Transverse colon (tissue), 4 donors: Measurements from ENCODE around the gene ITGA1. TPM values are rescaled to one million over a fixed set of nuclear protein-coding genes. Genes with fewer than 3 reads are reported as not detected.
A peak's percentile ranks its signal among the peaks of the same experiment; 100 is the strongest.

ENCODE experiments used
- DNase-seq: peaks from one replicate; pipeline ENCODE4 v3.0.0-alpha.2; 2019
- H3K27ac ChIP-seq, 4 donors: fragments of 200-600 bp; sonication (generic); 2 replicates each; pipeline ENCODE4 v1.5.1; 2016 to 2018; ENCODE audit warnings: inconsistent platforms in 4 of 4
- H3K27me3 ChIP-seq: fragments of 200-600 bp; sonication (generic); 2 replicates; pipeline ENCODE4 v1.5.1; 2017; ENCODE audit warnings: inconsistent platforms
- H3K36me3 ChIP-seq, 4 donors: fragments of 200-600 bp; sonication (generic); 2 replicates each; pipeline ENCODE4 v1.5.1; 2017 to 2019; ENCODE audit warnings: inconsistent platforms in 4 of 4
- H3K4me1 ChIP-seq, 4 donors: fragments of 200-600 bp; sonication (generic); 2 replicates each; pipeline ENCODE4 v1.5.1; 2017 to 2020; ENCODE audit warnings: inconsistent platforms in 4 of 4
- H3K4me3 ChIP-seq, 4 donors: fragments of 200-600 bp; sonication (generic); 1 replicate in 1 of 4; 2 replicates in 3 of 4; pipeline versions ENCODE4 v1.5.1 to v1.6.1; 2017 to 2019; ENCODE audit warnings: inconsistent platforms in 4 of 4
- H3K9me3 ChIP-seq, 2 donors: fragments of 200-600 bp; sonication (generic); 2 replicates each; pipeline ENCODE4 v1.5.1; 2017 to 2019; ENCODE audit warnings: inconsistent platforms in 2 of 2
- CTCF ChIP-seq, 5 experiments: fragments of 200-600 bp in 3 of 5; fragments of 450-650 bp in 2 of 5; sonication (generic) in 3 of 5; IDR thresholded peaks; 1 replicate in 2 of 5; 2 replicates in 3 of 5; pipeline ENCODE4 v1.5.1; 2016 to 2017; ENCODE audit warnings: antibody characterized with exemption in 5 of 5, inconsistent platforms in 3 of 5, mild to moderate bottlenecking in 2 of 5, moderate library complexity in 1 of 5
- EP300 ChIP-seq: sonication (generic); formaldehyde crosslinking; IDR thresholded peaks from one replicate; pipeline ENCODE4 v1.6.1; 2017; ENCODE audit warnings: antibody characterized with exemption, low read depth
- POLR2A ChIP-seq: fragments of 450-650 bp; IDR thresholded peaks from one replicate; pipeline ENCODE4 v1.6.1; 2016; ENCODE audit warnings: antibody characterized with exemption, mild to moderate bottlenecking, moderate library complexity
- POLR2AphosphoS5 ChIP-seq, 3 donors: sonication (generic); formaldehyde crosslinking; IDR thresholded peaks; one replicate each; pipeline ENCODE4 v1.6.1; 2016; ENCODE audit warnings: antibody characterized with exemption in 3 of 3
- WGBS, 2 donors: methylation state at CpG; one replicate each; pipeline ENCODE4 v1.1.5; 2018; ENCODE audit warnings: low coverage in 1 of 2; 5-methylcytosine and 5-hydroxymethylcytosine counted together
- in situ Hi-C, 4 donors: fragments of 200-750 bp; cut with MboI; loops; one replicate each; pipeline versions ENCODE4 v1.15.0 to v1.15.1; 2017; ENCODE audit warnings: low sequenced_read_pairs in 3 of 4, low pct_ligation_motif_present in 1 of 4, low pct_unique_long_range_greater_than_20kb in 1 of 4
- intact Hi-C: fragments of 100-400 bp; cut with DNase I; formaldehyde crosslinking; loops from one replicate; pipeline ENCODE4 v1.15.1; 2023; ENCODE audit warnings: low total_unique reads
- total RNA-seq, 4 donors: library from RNA; depleted of rRNA; stranded (reverse); fragments of >200 nt; gene quantifications; one replicate each; pipeline ENCODE4 v1.1.0, GENCODE V29; 2016

The ITGA1 gene
- total RNA-seq, 4 donors from 2014 or later, result 42.6 to 83.2 (median 48.0) TPM

GRCh38 chr5:52989025-52989780, 201.5 kb downstream of the ITGA1 start, which contains the start of gene ITGA2:
Gene ITGA2 (plus strand): TSS chr5:52989352. CDS start chr5:52989469, 117 bp downstream.
- no peaks in the 10 kb centered on the region for H3K36me3 ChIP-seq
- TF ChIP-seq POLR2A (peak; percentile 49), POLR2AphosphoS5 (IDR thresholded peaks at IDR 0.05) (peak in 2 of 3 donors; percentile 20 to 33), CTCF (IDR thresholded peaks at IDR 0.05) (no peak)
- peak within 1 kb of the TSS; percentile 58 to 79 (median 73) for H3K27ac ChIP-seq
- no peaks in the 10 kb centered on the region for H3K27me3 ChIP-seq
- in situ Hi-C loops, result no loop called here
- peak within 1 kb of the TSS; percentile 36 to 70 (median 50) for H3K4me3 ChIP-seq
- H3K9me3 ChIP-seq, result no peaks in the 10 kb centered on the region
- 0% methylated on average over 37 of the region's 64 CpGs; no CpG with 5 or more reads in 1 of the 2 donors for WGBS, 2 donors
- intact Hi-C loops, result no loop called here
- peak; percentile 81 for DNase-seq
- peaks cover 0 to 32% (median 15%) of the 10 kb centered on the region in 4 donors for H3K4me1 ChIP-seq

GRCh38 chr5:52989781-52990527, 202.2 kb downstream of the ITGA1 start:
- intact Hi-C loops, result no loop called here
- 7 to 20% methylated on average over 5 to 27 of the region's 27 CpGs for WGBS, 2 donors

GRCh38 chr5:52990528-52990925, 202.8 kb downstream of the ITGA1 start:
- Histone ChIP-seq H3K36me3 (no peaks in the 10 kb centered on the region), H3K4me3 (peak overlapping the region in 2 of 4 donors; percentile 45 to 70), H3K27ac (peak overlapping the region in 2 of 4 donors; percentile 78 to 79), H3K9me3 (no peaks in the 10 kb centered on the region), H3K4me1 (peaks cover 0 to 32% (median 15%) of the 10 kb centered on the region in 4 donors), H3K27me3 (no peaks in the 10 kb centered on the region)
- 51 to 56% methylated on average over 3 to 4 of the region's 4 CpGs for WGBS, 2 donors
- no peak for DNase-seq
- intact Hi-C loops, result no loop called here
- TF ChIP-seq CTCF (IDR thresholded peaks at IDR 0.05) (no peak), POLR2AphosphoS5 (IDR thresholded peaks at IDR 0.05) (no peak), POLR2A (no peak), EP300 (no peak)
- in situ Hi-C loops, result no loop called here

More at GRCh38 chr5:52989781-52990527, 202.2 kb downstream of the ITGA1 start:
- in situ Hi-C loops, result no loop called here
- peak; percentile 56 for DNase-seq
- TF ChIP-seq POLR2AphosphoS5 (IDR thresholded peaks at IDR 0.05) (peak in 1 of 3 donors; percentile 11), CTCF (IDR thresholded peaks at IDR 0.05) (peak in 2 of 5 experiments; percentile 16 to 27), POLR2A (no peak), EP300 (no peak)
- H3K27me3 ChIP-seq, result no peaks in the 10 kb centered on the region
- peak overlapping the region; percentile 58 to 79 (median 73) for H3K27ac ChIP-seq
- no peaks in the 10 kb centered on the region for H3K36me3 ChIP-seq
- peaks cover 0 to 32% (median 15%) of the 10 kb centered on the region in 4 donors for H3K4me1 ChIP-seq
- no peaks in the 10 kb centered on the region for H3K9me3 ChIP-seq
- peak overlapping the region; percentile 36 to 70 (median 50) for H3K4me3 ChIP-seq

GRCh38 chr5:52993367-52993766, 205.7 kb downstream of the ITGA1 start:
- intact Hi-C loops (no loop called here), in situ Hi-C loops (no loop called here)
- 94 to 96% methylated on average over 2 of the region's 2 CpGs for WGBS, 2 donors
- H3K4me3 ChIP-seq, result no peak overlapping the region
- H3K4me1 ChIP-seq, result peaks cover 0 to 44% (median 22%) of the 10 kb centered on the region in 4 donors
- no peaks in the 10 kb centered on the region for H3K27me3 ChIP-seq
- no peak for TF ChIP-seq POLR2AphosphoS5 (IDR thresholded peaks at IDR 0.05)
- TF ChIP-seq CTCF (IDR thresholded peaks at IDR 0.05), result no peak
- no peak for TF ChIP-seq EP300
- TF ChIP-seq POLR2A, result no peak
- DNase-seq, result no peak
- H3K9me3 ChIP-seq, result no peaks in the 10 kb centered on the region
- H3K36me3 ChIP-seq, result no peaks in the 10 kb centered on the region
- no peak overlapping the region for H3K27ac ChIP-seq
